Dermis microvascular lymphatic vessel endothelial cell (primary cell): ENCODE results near the gene PDPR. TPM values are rescaled to one million over a fixed set of nuclear protein-coding genes. Genes with fewer than 3 reads are reported as not detected.
"Not testable (repeated sequence)": the region's sequence is repeated elsewhere in the genome, so short reads cannot be mapped to it uniquely, and the experiment has no call there.

Source experiments
- DNase-seq, 2 donors: peaks; one replicate each; pipeline versions ENCODE4 v3.0.0 to v3.0.0-alpha.2; 2010; ENCODE audit warnings: low read depth in 2 of 2
- total RNA-seq: library from RNA; depleted of rRNA; stranded (reverse); fragments of >200 nt; gene quantifications from 2 replicates; pipeline ENCODE4 v1.2.1, GENCODE V29; 2014

PDPR gene
- total RNA-seq, 1 donor from 2014 or later, result 17.2 TPM

DNA sequence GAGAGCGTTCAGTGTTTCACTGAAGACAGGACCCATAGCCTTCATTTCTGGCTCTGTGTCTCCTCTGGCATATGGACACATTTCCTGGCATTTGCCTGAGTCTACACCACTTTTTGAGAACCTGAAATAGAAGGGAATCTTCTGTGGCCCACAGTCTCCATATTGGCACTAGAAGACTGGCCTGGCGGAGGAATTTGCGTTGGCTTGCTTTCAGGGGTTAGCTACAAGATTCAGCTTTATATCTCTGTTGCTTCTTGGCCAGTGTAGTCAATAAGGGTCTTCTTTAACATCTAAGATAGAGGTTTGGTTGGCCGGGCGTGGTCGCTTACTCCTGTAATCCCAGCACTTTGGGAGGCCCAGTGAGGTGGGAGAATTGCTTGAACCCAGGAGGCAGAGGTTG lies 46.7 kb downstream of the PDPR start:
- DNase-seq, result no peak

DNA sequence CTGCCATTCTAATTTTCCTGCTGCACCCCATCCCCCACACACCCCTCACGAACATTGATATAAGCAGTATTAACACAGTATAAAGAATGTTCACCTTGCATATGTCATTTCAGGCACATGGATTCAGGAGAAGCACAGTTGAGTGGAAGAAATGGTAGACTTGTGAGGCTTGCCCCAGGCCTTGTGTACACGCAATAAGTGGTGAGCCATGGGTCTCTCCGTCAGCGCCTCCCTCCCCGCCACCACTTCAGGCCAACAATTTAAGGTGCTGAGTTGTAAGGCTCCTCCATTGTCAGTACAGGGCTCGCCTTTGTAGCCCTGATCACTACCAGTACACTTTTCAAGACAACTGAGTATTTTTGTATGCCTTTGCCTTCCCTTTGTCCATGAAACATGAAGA lies 47.2 kb downstream of the PDPR start:
- no peak for DNase-seq

DNA sequence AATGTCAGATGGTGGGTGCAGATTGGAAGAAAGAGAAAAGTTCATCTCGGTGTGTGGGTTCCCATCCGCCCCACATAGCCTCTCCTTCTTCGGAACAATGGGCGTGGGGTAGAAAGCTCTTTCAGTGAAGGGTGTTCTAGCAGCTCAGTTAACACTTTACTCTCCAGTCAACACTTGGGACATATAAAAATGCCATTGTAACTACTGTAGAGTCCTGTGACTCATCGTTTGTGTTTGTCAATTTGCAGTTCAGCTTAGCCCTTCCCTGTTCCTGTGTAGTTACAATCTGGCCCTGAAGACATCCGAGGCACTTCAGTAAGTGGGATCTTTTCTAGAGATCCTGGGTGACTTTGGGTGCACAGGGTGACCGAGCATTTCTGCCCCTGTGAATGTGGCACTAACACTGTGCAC lies 47.9 kb downstream of the PDPR start:
- DNase-seq, result peak in 1 of 2 donors; percentile 74

DNA sequence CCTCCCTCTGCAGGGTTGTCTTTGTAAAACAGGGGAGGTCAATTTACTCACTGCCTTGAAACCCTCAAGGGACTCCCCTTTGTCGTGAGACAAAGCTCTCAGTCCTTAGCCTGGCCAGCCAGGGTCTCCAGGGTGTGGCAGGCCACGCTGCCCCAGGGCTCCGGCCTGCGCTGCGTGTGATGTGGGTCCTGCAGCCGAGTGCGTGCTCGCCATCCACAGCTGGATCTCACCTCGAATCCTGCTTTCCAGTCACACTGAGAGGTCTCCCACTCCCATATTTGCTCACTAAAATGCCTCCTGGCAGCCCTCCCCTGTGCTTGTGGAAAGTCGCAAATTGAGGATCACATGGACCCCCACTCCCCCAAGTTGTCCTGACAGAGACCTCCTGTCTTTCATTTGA lies 49.5 kb downstream of the PDPR start:
- DNase-seq, result no peak

DNA sequence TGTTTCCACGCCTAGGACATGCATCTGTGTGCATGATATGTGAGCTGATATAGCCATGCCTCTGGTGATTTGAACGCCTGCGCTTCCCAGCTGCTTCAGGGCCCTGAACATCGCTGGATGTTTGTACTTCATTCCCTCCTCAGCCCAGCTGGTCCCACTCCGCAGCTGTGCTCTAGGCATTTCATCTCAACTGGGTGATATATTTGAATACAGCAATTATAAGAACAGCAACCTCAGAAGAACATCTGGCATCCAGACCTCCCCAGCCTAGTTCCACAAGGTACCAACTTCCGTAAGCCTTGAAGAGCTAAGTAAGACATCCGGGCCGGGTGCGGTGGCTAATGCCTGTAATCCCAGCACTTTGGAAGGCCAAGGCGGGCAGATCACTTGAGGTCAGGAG lies 52.6 kb downstream of the PDPR start:
- DNase-seq, result not testable (repeated sequence)

DNA sequence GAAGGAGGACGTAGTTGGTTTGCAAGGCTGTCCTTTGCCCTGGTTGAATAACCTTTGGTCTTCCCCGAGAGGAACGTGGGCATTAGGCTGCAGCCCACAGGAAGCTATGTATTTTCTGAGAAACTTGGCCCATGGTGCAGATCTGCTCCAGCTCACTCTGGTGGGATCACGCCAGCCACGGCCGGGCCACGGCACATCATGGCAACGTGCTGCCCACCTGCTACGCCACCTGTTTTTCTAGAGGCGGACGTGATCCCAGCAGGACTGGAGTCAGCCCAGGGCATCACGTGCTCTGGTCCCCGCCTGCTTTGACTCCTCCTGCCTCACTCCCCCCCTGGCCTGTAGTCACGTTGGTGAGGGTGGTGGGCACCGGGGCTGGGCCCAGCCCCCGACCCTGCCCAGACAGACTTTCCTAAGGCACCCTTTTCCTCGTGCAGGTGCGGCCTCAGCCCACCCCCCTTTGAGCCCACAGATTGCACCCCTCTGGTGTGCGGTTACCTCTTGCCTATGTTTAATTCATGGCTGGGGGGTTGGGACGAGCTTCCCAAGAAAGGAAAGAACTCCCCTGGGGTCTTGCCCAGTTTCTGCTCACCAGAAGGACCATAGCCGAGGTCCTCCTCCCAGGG lies 59.2 kb downstream of the PDPR start, which contains the start of gene CLEC18C:
Gene CLEC18C, plus strand, starts transcription at position 576 of the 626 bp plus-strand sequence. CDS start 492 bp downstream, outside the sequence.
- DNase-seq, result not testable (repeated sequence)

DNA sequence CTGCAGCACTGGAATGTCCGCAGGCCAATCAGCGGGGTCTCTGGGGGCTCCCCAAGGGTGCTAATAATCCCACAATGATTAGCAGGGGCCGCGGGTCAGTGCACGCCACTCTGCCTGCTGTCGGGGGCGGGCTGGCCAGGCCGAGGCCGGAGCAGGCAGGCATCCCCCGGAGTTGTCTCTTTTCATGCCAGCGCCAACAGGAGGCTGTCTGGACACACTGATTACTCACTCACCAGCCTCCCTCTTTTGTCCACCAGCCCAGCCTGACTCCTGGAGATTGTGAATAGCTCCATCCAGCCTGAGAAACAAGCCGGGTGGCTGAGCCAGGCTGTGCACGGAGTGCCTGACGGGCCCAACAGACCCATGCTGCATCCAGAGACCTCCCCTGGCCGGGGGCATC lies 59.8 kb downstream of the PDPR start:
- DNase-seq, result not testable (repeated sequence)

DNA sequence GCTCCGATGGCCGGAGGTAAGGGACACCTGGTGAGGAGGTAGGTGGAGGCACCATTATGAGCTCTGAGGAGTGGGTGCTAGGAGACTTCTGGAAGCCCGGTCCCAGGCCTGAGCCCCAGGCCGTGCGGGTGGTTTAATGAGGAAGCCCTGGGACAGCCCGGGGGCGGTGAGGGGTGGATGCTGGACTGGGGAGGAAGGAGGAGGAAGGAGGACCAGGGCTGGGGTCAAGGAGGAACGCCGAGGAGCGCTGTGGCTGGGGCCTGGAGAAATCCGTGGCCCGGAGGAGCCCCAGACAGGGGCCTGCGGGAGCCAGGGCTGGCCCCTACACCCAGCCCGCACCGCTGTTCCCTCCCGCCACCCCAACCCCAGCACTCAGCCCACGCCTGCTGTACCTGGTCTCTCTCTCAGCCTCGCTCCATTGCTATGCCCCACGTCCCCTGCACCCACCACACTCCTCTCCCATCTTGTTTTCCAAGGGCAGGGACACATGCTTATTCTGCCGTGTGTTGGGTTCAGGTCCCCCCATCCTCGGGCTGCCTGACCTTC lies 60.3 kb downstream of the PDPR start:
- not testable (repeated sequence) for DNase-seq

DNA sequence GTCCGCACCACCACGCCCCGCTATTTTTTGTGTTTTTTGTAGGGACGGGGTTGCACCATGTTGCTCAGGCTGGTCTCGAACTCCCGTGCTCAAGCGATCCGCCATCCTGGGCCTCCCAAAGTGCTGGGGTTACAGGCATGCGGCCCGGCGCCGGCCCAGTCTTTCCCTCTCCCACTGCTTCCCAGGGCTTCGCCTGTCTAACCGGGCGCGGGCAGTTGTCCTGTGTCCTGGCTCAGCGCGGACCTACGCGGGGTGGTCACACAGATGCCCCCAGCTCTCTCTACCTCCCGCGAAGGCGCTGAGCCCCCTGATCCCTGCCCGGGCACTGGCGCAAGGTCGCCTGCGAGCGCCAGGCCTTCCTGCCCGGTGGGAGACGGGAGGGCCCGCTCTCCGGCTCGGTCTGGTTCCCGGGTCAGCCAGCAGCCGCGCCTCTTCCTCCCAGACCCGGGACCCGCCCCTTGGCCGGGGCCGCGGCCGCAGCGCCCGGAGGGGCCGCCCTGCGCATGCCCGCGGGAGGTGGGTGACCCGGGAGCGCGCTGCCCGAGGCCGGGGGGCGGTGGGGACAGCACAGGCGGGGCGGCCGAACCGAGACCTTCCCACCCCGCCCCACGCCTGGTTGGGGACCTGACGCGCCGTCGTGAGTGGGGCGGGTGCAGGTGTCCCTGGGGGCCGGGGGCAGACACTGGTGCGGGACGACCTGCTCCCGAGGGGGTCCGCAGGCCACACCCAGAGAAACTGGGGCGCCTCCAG lies 73.9 kb downstream of the PDPR start:
- not testable (repeated sequence) for DNase-seq

DNA sequence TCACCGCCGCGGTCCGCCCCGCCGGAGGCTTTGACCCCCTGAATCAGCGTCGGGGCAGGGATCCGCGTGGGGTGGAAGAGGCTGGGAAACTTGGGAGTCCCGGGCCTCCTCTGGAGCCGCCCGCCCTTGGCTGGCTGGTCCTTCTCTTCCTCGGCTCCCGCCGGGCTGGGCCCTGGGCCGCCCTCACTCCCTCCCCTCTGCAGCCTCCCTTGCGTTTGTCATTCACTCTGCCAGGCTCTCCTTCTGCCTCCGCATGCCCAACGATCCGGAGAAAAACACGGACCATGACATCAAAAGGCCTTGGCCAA lies 74.4 kb downstream of the PDPR start:
- DNase-seq, result not testable (repeated sequence)

DNA sequence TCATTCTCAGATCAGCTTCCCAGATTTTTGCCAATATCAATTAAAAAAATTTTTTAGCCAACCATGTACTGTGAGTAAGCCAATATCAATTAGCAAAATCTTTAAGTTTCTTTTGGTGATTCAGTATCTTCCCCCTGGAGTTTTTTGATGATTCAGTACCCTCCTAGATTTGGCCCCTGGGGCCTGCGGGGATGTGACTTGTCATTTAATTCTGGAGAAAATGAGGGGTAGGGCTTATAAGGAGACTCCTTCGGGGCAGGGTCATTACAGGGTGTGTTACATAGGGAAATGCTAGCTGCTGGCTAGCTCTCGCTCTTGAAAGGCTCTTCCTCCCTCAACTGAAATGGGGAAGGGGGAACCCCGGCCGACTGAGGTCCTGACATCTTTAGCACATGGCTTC lies 76.4 kb downstream of the PDPR start:
- not testable (repeated sequence) for DNase-seq

DNA sequence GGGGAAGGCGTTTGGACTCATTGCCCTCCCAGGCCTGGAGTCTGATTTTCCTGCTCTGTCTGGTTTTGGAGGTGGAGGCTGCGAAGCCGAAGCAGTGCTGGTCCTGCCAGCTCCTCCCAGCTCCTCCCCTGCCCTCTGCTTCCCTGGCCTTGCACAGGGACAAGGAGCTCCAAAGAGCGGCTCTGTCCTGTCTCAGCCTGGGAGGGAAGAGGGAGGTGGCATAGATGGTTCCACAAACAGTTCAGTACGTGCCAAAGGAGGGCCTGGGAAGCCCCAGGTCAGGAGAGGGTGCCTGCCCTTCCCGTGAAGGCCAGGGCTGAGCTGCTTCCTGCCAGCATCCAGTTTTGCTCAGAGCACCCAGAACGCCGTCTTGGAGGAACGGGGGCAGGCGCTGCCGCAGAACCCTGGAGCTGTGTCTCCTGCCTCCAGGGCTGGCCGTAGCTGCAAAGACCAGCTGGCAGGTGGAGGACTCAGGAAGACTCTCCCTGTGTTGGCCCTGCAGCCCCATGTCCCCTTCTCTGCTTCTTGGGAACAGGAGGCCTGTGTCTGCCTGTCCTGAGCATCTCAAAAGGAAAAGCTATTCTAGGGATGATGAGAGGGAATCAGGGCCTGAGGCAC lies 82.7 kb downstream of the PDPR start:
- DNase-seq, result not testable (repeated sequence)

DNA sequence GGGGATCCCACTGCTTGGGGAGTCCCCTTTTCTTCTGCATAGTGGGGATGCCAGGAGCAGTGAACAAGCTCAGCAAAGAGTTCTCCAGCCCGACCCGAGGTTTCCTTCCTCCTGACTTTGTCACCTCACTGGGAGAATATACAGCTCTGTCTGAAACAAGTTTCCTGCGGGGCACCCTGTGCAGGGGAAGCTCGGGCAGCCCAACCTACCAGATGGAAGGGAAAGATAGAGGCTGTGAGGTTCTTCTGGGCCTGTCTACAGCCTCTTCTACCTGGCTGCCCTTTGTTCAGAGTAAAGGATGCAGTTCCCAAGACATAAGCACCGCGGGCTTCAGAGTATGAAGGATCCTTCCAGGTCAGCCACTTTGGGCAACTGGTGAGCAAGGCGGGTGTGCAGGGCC lies 83.5 kb downstream of the PDPR start:
- DNase-seq, result peak in 1 of 2 donors; percentile 23

DNA sequence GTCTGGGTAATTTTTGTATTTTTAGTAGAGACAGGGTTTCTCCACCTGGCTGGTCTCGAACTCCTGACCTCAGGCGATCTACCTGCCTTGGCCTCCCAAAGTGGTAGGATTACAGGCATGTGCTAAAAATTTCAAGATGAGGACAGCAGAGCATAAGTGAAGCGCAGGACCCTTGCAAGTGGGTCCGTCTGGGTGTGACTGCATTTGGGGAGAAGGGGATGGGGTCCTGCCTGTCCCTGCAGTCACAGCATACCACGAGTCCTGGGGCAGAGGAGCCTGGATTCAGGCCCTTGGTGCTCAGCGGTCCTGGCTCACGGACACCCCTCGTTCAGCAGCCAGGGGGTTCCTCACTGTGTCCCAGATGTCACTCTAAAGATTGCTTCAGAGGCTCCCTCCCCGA lies 84.1 kb downstream of the PDPR start:
- not testable (repeated sequence) for DNase-seq

DNA sequence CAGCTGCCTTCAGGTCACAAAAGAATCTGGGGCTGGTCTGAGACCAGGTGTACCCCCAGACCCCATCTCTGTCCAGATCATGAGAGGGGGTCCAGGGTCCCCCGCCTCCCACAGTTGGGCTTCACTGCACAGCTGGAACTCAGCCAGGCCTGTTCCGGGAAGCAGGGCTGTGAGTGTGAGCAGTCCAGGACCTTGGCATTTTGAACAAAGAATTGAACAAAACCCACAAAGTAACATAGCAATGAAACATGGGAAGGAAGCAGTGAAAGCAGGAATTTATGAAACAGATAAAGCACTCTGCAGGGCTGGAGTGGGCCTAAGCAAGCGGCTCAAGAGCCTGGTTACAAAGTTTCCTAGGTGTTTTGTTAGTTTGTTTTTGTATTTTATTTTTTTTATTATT lies 84.5 kb downstream of the PDPR start:
- peak in 1 of 2 donors; percentile 22 for DNase-seq

DNA sequence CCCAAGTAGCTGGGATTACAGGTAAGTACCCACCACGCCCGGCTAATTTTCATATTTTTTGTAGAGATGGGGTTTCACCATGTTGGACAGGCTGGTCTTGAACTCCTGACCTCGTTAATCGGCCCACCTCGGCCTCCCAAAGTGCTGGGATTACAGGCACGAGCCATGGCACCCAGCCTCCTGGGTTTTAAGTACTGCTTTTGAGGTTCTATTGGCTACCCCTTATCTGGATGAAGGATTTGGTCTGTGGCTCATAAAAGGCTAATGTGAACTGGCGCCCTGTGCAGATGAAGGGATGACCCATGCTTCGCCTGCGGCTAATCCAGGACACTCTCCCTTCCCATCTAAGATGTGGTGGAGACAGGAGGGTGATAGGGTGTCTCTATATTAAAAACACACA lies 85.0 kb downstream of the PDPR start:
- not testable (repeated sequence) for DNase-seq

DNA sequence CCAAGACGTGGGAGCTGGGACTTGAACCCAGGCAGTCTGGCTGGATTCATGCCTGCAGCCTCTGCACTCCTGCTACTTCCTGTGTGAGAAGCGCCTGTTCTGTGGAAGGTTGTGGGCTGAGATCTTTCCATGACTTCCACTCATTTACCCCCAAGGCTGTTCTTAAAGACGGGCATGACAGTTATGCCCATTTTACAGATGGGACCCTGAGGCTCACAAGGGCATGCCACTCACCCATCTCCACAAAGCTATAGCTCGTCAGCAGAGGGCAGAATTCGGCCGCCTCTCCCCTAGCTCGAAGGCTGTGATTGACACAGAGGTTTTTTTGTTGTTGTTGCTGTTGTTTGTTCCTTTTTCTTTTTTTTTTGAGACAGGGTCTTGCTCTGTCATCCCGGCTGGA lies 85.9 kb downstream of the PDPR start:
- DNase-seq, result not testable (repeated sequence)

DNA sequence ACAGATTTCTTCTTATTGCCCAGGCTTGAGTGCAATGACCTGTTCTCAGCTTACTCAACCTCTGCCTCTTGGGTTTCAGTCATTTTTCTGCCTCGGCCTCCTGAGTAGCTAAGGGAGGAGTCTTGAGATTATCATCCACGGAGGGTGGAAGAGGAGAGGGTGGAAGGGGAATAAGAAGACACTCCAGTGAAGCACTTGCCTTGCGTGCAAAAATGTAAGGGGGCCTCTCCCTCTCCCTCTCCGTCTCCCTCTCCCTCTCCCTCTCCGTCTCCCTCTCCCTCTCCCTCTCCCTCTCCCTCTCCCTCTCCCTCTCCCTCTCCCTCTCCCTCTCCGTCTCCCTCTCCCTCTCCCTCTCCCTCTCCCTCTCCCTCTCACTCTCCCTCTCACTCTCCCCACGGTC lies 89.4 kb downstream of the PDPR start:
- DNase-seq, result not testable (repeated sequence)

DNA sequence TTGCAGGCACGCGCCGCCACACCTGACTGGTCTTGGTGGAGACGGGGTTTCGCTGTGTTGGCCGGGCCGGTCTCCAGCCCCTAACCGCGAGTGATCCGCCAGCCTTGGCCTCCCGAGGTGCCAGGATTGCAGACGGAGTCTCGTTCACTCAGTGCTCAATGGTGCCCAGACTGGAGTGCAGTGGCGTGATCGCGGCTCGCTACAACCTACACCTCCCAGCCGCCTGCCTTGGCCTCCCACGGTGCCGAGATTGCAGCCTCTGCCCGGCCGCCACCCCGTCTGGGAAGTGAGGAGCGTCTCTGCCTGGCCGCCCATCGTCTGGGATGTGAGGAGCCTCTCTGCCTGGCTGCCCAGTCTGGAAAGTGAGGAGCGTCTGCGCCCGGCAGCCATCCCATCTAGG lies 89.9 kb downstream of the PDPR start:
- not testable (repeated sequence) for DNase-seq

DNA sequence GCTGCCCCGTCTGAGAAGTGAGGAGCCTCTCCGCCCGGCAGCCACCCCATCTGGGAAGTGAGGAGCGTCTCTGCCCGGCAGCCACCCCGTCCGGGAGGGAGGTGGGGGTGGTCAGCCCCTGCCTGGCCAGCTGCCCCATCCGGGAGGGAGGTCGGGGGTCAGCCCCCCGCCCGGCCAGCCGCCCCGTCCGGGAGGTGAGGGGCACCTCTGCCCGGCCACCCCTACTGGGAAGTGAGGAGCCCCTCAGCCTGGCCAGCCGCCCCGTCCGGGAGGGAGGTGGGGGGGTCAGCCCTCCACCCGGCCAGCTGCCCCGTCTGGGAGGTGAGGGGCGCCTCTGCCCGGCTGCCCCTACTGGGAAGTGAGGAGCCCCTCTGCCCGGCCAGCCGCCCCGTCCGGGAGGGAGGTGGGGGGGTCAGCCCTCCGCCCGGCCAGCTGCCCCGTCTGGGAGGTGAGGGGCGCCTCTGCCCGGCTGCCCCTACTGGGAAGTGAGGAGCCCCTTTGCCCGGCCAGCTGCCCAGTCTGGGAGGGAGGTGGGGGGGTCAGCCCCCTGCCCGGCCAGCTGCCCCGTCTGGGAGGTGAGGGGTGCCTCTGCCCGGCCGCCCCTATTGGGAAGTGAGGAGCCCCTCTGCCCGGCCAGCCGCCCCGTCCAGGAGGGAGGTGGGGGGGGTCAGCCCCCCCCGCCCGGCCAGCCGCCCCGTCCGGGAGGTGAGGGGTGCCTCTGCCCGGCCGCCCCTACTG lies 90.7 kb downstream of the PDPR start:
- not testable (repeated sequence) for DNase-seq

DNA sequence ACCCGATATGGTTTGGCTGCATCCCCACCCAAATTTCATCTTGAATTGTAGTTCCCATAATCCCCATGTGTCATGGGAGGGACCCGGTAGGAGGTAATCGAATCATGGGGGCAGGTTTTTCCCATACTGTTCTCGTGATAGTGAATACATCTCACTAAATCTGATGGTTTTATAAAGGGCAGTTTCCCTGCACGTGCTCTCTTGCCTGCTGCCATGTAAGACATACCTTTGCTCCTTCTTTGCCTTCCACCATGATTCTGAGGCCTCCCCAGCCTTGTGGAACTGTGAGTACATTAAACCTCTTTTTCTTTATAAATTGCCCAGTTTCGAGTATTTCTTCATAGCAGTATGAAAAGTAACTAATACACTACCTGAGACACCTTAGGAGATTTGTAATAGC lies 92.2 kb downstream of the PDPR start:
- DNase-seq, result not testable (repeated sequence)
